Activated T-cell treated with anti-CD3 and anti-CD28 coated beads for 4 hours (primary cell): ENCODE measurements around the gene ZNF784.
"Not testable (repeated sequence)": the region's sequence is repeated elsewhere in the genome, so short reads cannot be mapped to it uniquely, and the experiment has no call there.

Experiments used
- DNase-seq: peaks from one replicate; pipeline ENCODE4 v3.0.0-alpha.2; 2020

ZNF784 gene

GRCh38 chr19:55599842-55600661, 24.3 kb downstream of the ZNF784 start, which contains the start of gene ZNF524:
ZNF524 (plus strand) TSS chr19:55600288; CDS start chr19:55602113, 1,825 bp downstream.
- peak; percentile 70 for DNase-seq

DNA sequence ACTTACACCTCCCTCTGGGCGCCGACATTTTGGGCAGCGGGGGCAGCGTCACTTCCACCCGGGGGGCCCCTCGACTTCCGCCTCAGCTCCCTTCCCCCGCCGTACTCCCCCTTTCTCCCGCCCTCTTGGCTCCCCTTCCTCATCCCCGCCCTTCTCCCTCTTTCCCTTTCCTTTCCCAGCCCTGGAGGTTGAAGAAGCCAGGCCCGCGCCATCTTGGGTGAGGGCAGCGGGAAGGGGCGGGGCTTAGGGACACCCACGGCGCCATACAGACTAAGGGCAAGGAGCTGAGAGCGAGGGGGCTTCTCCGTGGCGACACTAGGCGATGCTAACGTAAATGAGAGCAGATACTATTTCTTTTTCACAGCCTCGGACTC, 24.9 kb downstream of the ZNF784 start, which contains the start of gene FIZ1:
Gene FIZ1, minus strand, starts transcription at position 50 of the 374 bp plus-strand sequence. CDS start 1,652 bp downstream, outside the sequence.
- DNase-seq = peak; percentile 94

- DNase-seq = peak; percentile 92
Observed at GRCh38 chr19:55598719-55599467, 25.5 kb downstream of the ZNF784 start.

DNA sequence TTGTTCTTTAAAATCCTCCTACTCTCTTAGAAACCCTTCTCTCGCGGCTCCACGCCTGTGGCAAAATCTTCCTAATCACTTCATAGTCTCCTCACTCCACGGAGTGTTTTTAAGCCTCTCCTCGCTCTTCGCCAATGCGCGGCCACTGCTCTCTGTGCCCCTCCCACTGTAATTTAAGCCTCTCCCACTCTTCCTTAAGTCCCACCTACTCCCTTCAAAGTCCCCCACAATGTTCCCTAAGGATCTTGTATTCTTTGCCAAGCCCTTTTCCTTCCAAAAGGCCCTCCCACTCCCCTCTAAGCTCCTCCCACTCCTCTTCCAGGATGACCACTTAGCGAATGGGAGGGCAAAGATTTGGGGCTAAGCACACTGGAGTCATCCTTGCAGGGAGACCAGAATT, 26.3 kb downstream of the ZNF784 start:
- DNase-seq = no peak

DNA sequence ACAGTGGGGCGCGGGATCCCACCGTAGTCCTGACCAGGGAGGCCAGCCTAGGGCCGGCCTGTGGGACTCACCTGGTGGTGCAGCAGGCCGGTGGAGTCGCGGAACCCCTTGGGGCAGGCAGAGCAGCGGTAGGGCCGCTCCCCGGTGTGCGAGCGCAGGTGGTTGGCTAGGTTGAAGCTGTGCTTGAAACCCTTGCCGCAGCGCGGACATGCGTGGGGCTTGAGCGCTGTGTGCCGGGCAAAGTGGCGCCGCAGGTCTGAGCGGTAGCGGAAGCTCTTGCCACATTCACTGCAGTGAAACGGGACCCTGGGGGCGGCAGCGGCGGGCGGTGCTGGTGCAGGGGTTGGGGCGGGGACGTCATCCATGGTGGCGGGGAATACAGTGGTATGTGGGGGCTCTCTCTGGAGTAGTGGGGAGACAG, 26.9 kb downstream of the ZNF784 start:
- no peak for DNase-seq

DNA sequence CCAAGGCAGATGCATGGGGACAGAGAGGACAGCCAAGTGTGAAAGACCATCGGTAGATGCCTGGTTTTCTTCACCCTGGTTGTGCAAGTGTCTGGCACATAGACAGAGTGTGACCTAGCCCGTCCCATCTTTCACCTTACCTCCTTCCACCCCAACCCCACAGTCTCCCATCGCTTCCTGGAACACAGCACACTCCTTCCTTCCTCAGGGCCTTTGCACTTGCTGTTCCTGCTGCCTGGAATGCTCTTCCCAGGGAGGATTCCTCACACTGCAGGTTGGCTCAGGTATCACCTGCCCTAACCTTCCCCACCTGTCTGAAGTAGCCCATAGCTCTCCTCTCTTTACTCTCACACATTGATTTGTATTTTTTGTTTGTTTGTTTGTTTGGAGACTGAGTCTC, 28.1 kb downstream of the ZNF784 start:
- DNase-seq = no peak

GRCh38 chr19:55594996-55595545, 29.3 kb downstream of the ZNF784 start:
- no peak for DNase-seq

GRCh38 chr19:55593096-55593772, 31.1 kb downstream of the ZNF784 start:
- no peak for DNase-seq

- no peak for DNase-seq
Observed at GRCh38 chr19:55592391-55593090, 31.8 kb downstream of the ZNF784 start.

DNA sequence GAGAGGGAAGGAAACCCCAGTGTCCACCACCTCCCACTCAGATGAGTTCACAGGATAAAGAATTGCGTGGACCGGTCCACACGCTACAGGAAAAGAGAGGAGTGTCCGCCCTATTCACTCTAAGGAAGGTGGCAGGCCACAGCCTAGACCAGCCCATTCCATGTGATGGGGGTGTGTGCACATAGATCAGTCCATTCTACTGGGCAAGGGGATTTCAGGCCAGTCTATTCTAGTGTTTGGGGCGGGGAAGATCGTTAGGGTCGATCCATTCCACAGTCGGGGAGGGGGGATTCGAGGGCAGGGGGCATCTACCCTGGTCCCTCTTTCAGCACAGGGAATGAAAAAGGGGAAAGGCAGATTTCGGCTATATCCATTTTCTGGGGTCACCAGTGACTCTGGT, 32.8 kb downstream of the ZNF784 start:
- DNase-seq = no peak

DNA sequence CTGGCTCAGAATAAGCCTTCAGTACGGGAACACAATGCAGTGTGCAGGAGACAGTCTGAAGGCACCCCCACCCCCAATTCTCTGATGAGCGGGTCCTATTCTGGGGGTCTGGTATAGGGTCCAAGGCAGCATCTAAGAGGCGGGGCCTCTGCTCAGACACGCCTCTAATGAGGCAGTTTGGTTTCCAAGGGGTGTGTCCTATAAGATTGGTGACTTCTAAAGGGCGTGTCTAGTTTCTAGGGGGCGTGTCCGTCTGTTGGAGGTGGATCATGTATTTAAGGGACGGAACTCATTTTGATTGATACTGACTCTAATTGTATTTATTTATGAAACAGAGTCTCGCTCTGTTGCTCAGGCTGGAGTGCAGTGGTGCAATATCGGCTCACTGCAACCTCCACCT, 33.7 kb downstream of the ZNF784 start:
- DNase-seq = no peak

GRCh38 chr19:55590109-55590508, 34.3 kb downstream of the ZNF784 start:
- DNase-seq = no peak

DNA sequence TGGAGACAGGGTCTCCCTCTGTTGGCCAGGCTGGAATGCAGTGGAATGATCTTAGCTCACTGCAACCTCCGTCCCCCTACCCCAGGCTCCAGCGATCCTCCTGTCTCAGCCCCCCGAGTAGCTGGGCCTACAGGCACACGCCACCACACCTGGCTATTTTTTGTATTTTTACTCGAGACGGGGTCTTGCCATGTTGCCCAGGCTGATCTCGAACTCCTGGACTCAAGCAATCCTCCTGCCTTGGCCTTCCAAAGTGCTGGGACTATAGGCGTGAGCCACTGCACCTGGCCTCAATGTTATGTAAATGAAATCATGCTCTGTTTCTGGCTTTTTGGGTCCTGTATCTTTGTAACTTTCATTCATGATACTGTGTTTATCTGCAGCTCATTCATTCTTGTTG, 35.6 kb downstream of the ZNF784 start:
- no peak for DNase-seq

DNA sequence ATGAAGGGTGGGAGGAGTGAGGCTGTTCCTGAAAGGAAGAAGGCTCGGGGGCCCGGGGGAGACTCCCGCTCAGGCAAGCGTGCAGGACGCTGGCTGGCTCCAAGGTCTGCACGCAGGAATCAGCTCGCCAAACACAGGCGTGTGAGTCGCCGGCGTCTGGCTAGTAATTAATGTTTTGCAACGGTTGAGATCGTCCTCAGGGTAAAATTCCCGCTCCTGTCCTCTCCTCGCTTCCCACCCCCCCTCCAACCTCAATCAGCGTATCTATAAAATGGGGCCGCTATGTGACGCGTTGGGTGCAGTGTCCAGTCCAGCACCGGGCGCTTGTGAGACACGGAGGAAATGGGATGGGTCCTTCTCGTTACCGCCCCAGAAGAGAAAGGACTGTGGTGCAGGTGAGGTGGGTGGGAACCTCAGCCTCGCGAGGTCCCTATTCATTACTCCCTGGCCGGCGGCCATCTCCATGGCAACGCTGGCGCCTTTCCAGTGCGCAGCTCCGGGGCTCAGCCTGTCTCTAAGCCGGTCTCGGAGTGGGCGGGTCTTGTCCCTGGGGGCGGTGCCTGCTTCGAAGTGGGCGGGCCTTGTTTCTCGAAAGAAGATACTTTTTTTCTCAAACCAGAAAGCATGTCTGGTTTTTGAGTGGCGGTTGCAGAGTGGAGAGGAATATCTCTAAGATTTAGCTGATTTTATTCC, 37.2 kb downstream of the ZNF784 start:
- DNase-seq = peak; percentile 90

DNA sequence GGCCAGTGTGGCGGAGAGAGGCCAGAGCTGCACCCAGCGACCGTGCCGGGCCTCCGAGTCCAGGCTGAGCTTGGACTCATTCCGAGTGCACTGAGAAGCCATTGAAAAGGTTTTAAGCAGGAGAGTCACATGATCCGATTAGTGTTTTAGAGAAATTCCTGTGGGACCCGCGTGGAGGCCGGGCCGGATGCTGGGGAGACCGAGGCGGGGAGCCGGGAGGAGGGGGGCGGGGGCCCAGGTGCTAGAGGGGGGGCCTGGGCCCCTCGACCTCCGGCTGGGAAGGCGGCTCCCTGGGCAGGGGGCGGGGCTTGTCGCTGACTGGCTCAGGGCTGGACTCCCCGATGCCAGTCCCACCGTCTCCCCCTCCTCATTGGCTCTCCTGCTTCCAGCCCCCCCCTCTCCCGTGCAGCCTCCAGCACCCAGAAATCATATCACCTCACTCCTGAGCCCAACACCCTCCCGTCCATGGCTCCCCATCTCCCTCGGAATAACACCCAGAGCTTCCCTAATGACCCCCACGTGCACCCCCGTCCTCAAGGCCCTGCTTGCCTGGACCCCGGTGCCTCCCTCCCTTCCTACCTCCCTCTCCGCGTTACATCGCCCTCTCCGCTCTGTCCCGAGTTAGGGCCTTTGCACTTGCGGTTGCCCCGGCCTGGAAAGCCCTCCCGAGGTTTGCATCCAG, 38.6 kb downstream of the ZNF784 start:
- DNase-seq = no peak

DNA sequence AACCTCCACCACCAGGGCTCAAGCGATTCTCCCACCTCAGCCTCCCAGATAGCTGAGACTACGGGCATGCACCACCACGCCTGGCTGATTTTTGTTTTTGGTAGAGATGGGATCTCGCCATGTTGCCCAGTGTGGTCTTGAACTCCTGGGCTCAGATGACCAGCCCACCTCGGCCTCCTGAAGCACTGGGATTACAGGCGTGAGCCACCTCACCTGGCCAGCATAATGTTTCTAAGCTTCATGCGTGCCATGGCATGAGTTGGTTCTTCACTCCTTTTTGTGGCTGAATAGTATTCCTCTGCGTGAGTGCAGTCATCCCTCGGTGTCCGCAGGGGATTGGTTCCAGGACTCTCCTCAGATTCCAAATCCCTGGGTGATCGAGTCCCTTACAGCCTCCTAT, 39.5 kb downstream of the ZNF784 start:
- DNase-seq = no peak

DNA sequence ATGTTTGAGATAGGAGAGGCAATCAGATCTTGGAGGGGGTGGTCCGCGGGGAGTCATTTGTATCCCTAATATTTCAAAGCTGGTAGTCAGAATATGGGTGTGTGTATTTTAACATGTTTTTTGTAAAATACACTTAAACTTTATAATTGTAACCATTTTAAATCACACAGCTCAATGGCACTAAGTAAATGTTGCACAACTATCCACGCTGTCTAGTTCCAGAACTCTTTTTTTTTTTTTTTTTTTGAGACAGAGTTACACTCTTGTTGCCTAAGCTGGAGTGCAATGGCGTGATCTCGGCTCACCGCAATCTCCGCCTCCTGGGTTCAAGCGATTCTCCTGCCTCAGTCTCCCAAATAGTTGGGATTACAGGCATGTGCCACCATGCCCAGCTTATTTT, 40.5 kb downstream of the ZNF784 start:
- not testable (repeated sequence) for DNase-seq

- not testable (repeated sequence) for DNase-seq
Observed at GRCh38 chr19:55582284-55582683, 42.1 kb downstream of the ZNF784 start.

- no peak for DNase-seq
Observed at GRCh38 chr19:55581823-55582223, 42.5 kb downstream of the ZNF784 start.

GRCh38 chr19:55581145-55581822, 43.1 kb downstream of the ZNF784 start:
- no peak for DNase-seq
